ENCODE results near the gene TMPRSS9.

DNA sequence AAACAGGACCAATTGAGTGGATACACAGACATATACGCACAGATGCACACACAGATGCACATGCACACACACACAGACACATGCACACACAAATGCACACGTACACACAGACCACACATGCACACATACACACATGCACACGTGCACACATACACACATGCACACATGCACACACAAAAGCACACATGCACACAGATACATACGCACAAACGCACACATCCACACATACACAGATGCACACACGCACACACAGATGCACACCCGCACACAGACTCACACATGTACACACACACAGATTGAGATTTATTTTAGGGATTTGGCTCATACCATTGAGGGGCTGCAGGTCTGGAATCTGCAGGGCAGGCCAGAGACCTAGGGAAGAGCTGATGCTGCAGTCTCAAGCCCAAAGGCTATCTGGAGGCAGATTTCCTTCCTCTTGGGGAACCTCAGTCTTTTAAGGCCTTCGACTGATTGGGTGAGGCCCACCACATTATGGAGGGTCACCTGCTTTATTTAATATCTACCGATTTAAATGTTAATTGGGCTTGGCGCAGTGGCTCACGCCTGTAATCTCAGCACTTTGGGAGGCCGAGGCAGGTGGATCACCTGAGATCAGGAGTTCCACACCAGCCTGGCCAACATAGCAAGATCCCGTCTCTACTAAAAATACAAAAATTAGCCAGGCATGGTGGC, 22.6 kb downstream of the TMPRSS9 start:
- TF ChIP-seq EZH2 (IDR thresholded peaks at IDR 0.05; ENCODE audit: borderline replicate concordance, low read length): no peak
- TF ChIP-seq, protein P1, sequence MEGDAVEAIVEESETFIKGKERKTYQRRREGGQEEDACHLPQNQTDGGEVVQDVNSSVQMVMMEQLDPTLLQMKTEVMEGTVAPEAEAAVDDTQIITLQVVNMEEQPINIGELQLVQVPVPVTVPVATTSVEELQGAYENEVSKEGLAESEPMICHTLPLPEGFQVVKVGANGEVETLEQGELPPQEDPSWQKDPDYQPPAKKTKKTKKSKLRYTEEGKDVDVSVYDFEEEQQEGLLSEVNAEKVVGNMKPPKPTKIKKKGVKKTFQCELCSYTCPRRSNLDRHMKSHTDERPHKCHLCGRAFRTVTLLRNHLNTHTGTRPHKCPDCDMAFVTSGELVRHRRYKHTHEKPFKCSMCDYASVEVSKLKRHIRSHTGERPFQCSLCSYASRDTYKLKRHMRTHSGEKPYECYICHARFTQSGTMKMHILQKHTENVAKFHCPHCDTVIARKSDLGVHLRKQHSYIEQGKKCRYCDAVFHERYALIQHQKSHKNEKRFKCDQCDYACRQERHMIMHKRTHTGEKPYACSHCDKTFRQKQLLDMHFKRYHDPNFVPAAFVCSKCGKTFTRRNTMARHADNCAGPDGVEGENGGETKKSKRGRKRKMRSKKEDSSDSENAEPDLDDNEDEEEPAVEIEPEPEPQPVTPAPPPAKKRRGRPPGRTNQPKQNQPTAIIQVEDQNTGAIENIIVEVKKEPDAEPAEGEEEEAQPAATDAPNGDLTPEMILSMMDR (conservative IDR thresholded peaks at IDR 0.05 in 1 of 2, IDR thresholded peaks at IDR 0.05 in 1 of 2; ENCODE audit: extremely low read depth in 1 of 2, insufficient read depth in 1 of 2, low read depth in 1 of 2, low read length in 2 of 2): no peak
